NCI-H2227 (cell line): ENCODE data around the gene CLPSL1.

ENCODE experiments used
- DNase-seq: peaks from one replicate; lab custom pipeline; 2025; ENCODE audit not compliant: unreplicated experiment; lab: John Stamatoyannopoulos, UW

CLPSL1 gene

GRCh38 chr6:35757456-35758123, 23.2 kb upstream of the CLPSL1 start:
- peak; percentile 33 for DNase-seq

- no peak for DNase-seq
Observed at GRCh38 chr6:35759426-35759825, 21.4 kb upstream of the CLPSL1 start.

GRCh38 chr6:35765739-35766138, 15.1 kb upstream of the CLPSL1 start:
- peak; percentile 26 for DNase-seq

GRCh38 chr6:35769211-35769610, 11.6 kb upstream of the CLPSL1 start:
- no peak for DNase-seq

GRCh38 chr6:35771343-35771627, 9.5 kb upstream of the CLPSL1 start:
- DNase-seq: no peak

- no peak for DNase-seq
Observed at GRCh38 chr6:35774116-35774794, 6.6 kb upstream of the CLPSL1 start.

GRCh38 chr6:35775031-35775430, 5.8 kb upstream of the CLPSL1 start:
- DNase-seq: no peak

- DNase-seq: peak; percentile 68
Observed at GRCh38 chr6:35776364-35777215, 4.2 kb upstream of the CLPSL1 start, which contains the start of gene CLPSL2. TSS of gene CLPSL2 (plus strand) at chr6:35776598. CDS start at chr6:35776619, 21 bp downstream.

- no peak for DNase-seq
Observed at GRCh38 chr6:35777356-35778102, 3.3 kb upstream of the CLPSL1 start.

GRCh38 chr6:35778437-35778836, 2.4 kb upstream of the CLPSL1 start:
- DNase-seq: no peak

- DNase-seq: no peak
Observed at GRCh38 chr6:35781290-35781689, 471 bp downstream of the CLPSL1 start.

GRCh38 chr6:35782424-35782823, 1.6 kb downstream of the CLPSL1 start:
- DNase-seq: no peak

- DNase-seq: no peak
Observed at GRCh38 chr6:35784200-35784599, 3.4 kb downstream of the CLPSL1 start.

GRCh38 chr6:35786272-35786671, 5.5 kb downstream of the CLPSL1 start:
- no peak for DNase-seq

GRCh38 chr6:35786810-35787209, 6.0 kb downstream of the CLPSL1 start:
- peak; percentile 29 for DNase-seq

- DNase-seq: no peak
Observed at GRCh38 chr6:35787266-35788218, 6.7 kb downstream of the CLPSL1 start.

GRCh38 chr6:35788423-35788982, 7.7 kb downstream of the CLPSL1 start:
- no peak for DNase-seq

GRCh38 chr6:35790683-35791082, 9.9 kb downstream of the CLPSL1 start:
- DNase-seq: no peak

- no peak for DNase-seq
Observed at GRCh38 chr6:35794536-35795452, 14.0 kb downstream of the CLPSL1 start.
